MCF 10A (cell line): ENCODE data around the gene PTPRN2. TPM values are rescaled to one million over a fixed set of nuclear protein-coding genes. Genes with fewer than 3 reads are reported as not detected.

ENCODE experiments used
- BruUV-seq: library from RNA; stranded (reverse); fragments of 400-500 nt; replicated peaks from 2 replicates; lab custom pipeline; 2021; lab: Mats Ljungman, UMichigan
- CTCF ChIA-PET: fragments of 300-600 bp; sonication (Branson Sonifier 250); formaldehyde crosslinking; extraction: SDS; loops from one replicate; lab custom pipeline; 2021; ENCODE audit warnings: antibody characterized with exemption, inconsistent platforms; lab: Yijun Ruan, JAX
- POLR2A ChIA-PET: fragments of 300-600, 350-650 bp; sonication (Branson Sonifier 250); formaldehyde crosslinking; extraction: SDS; loops from one replicate; lab custom pipeline; 2020; ENCODE audit warnings: antibody characterized with exemption, inconsistent platforms; lab: Yijun Ruan, JAX
- DNase-seq: peaks from one replicate; pipeline ENCODE4 v3.0.0-alpha.2; 2018; ENCODE audit not compliant: unreplicated experiment
- H3K27ac Mint-ChIP-seq: one replicate; pipeline ENCODE4 v1.8.0; 2022; ENCODE audit warnings: mild to moderate bottlenecking, low read depth, mixed read lengths; ENCODE audit not compliant: unreplicated experiment
- H3K27me3 Mint-ChIP-seq: one replicate; pipeline ENCODE4 v1.8.0; 2022; ENCODE audit warnings: mixed read lengths; ENCODE audit not compliant: insufficient read depth, unreplicated experiment
- H3K36me3 Mint-ChIP-seq: one replicate; pipeline ENCODE4 v1.8.0; 2022; ENCODE audit warnings: mild to moderate bottlenecking, moderate library complexity, mixed read lengths; ENCODE audit not compliant: insufficient read depth, unreplicated experiment
- H3K4me1 Mint-ChIP-seq: one replicate; pipeline ENCODE4 v1.8.0; 2022; ENCODE audit warnings: mixed read lengths; ENCODE audit not compliant: insufficient read depth, unreplicated experiment
- H3K4me3 Mint-ChIP-seq: one replicate; pipeline ENCODE4 v1.8.0; 2022; ENCODE audit warnings: mild to moderate bottlenecking, moderate library complexity, mixed read lengths; ENCODE audit not compliant: unreplicated experiment
- H3K9me3 Mint-ChIP-seq: one replicate; pipeline ENCODE4 v1.8.0; 2022; ENCODE audit warnings: mixed read lengths; ENCODE audit not compliant: unreplicated experiment
- intact Hi-C: fragments of 100-400 bp; cut with micrococcal nuclease; formaldehyde crosslinking; loops from 2 replicates; pipeline ENCODE4 v1.14.1; 2022
- total RNA-seq: library from RNA; stranded (reverse); gene quantifications from 2 replicates; pipeline ENCODE4 v1.2.3, GENCODE V29; 2022
- TF ChIP-seq, protein P1 (sequence below): fragments of 200-600 bp; IDR thresholded peaks from one replicate; pipeline ENCODE4 v1.8.0; 2022; ENCODE audit warnings: antibody characterized with exemption, mild to moderate bottlenecking; ENCODE audit not compliant: unreplicated experiment

PTPRN2 gene
- total RNA-seq, 1 experiment from 2014 or later: 4.5 TPM

DNA sequence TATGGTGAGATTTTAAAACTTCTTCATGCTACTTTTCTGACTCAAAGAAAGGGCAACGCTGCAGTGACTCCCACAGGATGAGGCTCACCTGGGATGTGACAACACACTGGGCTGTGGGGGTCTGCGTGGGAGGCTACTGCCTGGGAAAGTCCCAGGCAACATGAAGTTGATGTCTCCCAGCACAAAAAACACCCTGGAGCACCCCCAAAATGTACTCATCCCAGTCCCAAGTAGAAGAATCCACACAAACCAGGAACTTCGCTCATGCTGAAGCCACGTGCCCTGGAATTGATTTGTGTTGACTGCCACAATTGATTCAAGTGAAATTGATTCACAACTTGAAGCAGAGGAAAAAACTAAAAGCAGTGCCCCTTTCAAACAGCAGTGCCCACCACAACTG, 24.9 kb upstream of the PTPRN2 start:
- TF ChIP-seq, protein P1, sequence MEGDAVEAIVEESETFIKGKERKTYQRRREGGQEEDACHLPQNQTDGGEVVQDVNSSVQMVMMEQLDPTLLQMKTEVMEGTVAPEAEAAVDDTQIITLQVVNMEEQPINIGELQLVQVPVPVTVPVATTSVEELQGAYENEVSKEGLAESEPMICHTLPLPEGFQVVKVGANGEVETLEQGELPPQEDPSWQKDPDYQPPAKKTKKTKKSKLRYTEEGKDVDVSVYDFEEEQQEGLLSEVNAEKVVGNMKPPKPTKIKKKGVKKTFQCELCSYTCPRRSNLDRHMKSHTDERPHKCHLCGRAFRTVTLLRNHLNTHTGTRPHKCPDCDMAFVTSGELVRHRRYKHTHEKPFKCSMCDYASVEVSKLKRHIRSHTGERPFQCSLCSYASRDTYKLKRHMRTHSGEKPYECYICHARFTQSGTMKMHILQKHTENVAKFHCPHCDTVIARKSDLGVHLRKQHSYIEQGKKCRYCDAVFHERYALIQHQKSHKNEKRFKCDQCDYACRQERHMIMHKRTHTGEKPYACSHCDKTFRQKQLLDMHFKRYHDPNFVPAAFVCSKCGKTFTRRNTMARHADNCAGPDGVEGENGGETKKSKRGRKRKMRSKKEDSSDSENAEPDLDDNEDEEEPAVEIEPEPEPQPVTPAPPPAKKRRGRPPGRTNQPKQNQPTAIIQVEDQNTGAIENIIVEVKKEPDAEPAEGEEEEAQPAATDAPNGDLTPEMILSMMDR: no peak

DNA sequence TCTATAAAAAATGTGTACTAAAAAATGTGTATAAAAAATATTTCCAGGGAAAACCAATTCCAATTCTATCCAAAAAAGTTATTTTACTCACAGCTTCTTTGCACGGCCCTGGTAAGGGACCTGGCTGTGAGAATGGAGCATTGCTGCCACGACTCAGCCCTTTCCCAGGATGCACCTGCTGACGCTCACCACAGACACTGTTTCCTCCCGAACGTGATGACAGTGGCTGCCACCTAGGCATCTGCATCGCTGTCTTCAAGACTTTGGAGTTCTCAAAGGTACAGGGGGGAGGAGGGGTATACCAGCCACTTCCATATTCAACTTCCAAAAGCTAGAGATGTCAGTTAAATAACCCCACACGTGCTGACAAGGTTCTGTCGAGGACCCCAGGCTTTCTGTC, 23.9 kb upstream of the PTPRN2 start:
- Mint-ChIP-seq H3K27ac (no peak overlapping the region), H3K4me1 (no peaks in the 10 kb centered on the region), H3K9me3 (no peaks in the 10 kb centered on the region), H3K36me3 (peaks cover 12% of the 10 kb centered on the region), H3K4me3 (no peak overlapping the region), H3K27me3 (no peaks in the 10 kb centered on the region)
- intact Hi-C loops: no loop called here
- POLR2A ChIA-PET: interaction anchor here (0.7 kb wide), 1 partner anchor 237 kb away, joined by 4 read pairs; no protein-coding TSS in a partner anchor
- TF ChIP-seq, protein P1: no peak
- CTCF ChIA-PET: interaction anchor here (0.9 kb wide), 1 partner anchor 181 kb away, joined by 3 read pairs; no protein-coding TSS in a partner anchor
- no TSS peak for BruUV-seq
- DNase-seq: no peak

More for the DNA sequence above, 24.9 kb upstream of the PTPRN2 start:
- ChIA-PET POLR2A (interaction anchor here (0.8 kb wide), 1 partner anchor 10 kb away, joined by 3 read pairs; no protein-coding TSS in a partner anchor), CTCF (no interaction called here)
- no peaks in the 10 kb centered on the region for H3K9me3 Mint-ChIP-seq
- H3K27me3 Mint-ChIP-seq: no peaks in the 10 kb centered on the region
- intact Hi-C loops: no loop called here
- no peak overlapping the region for H3K4me3 Mint-ChIP-seq
- BruUV-seq: no TSS peak
- H3K4me1 Mint-ChIP-seq: no peaks in the 10 kb centered on the region
- H3K36me3 Mint-ChIP-seq: peaks cover 6% of the 10 kb centered on the region
- H3K27ac Mint-ChIP-seq: no peak overlapping the region
- DNase-seq: no peak

DNA sequence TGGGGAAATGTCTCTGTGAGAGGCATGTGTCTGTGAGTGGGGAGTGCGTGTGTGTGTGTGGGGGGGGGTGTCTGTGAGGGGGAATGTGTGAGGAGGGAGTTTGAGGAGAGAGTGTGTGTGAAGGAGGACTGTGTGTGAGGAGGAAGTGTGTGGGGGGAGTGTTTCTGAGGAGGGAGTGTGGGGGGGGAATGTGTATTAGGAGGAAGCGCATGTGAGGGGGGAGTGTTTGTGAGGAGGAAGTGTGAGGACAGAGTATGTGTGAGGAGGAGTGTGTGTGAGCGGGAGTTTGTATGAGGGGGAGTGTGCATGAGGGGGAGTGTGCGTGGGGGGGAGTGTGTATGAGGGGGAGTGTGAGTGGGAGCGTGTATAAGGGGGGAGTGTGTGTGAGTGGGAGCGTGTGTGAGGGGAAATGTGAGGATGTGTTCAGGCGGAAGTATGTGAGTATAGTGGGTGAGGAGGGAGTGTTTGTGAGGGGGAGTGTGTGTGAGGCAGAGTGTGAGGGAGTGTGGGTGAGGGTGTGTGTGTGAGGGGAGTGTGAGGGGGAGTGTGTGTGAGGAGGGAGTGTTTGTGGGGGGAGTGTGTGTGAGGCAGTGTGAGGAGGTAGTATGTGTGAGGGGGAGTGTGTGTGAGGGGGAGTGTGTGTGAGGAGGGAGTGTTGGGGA, 21.8 kb upstream of the PTPRN2 start:
- CTCF ChIA-PET: no interaction called here
- POLR2A ChIA-PET: interaction anchor here (1.2 kb wide), 1 partner anchor 36 kb away, joined by 3 read pairs; no protein-coding TSS in a partner anchor
- no peak overlapping the region for H3K27ac Mint-ChIP-seq

DNA sequence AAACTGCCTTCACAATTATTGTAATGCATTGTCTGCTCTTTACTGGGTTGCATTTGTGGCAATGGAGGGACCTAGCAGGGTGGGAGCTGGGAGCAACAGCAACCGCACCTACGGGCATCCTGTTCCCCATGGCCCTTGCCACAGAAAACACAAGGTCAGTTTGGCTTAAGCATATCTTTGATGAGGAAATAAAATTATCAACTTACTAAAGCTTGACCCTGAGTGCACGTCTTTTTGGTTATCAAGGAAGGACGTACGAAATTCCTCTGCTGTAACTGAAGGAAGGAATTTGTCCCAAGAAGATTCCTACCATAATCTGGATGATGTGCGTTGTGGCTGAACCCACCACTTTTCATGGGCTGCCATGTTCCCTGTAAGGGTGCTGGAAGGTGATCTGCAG, 19.9 kb upstream of the PTPRN2 start:
- no TSS peak for BruUV-seq
- Mint-ChIP-seq H3K36me3 (peaks cover 13% of the 10 kb centered on the region), H3K27ac (no peak overlapping the region), H3K27me3 (no peaks in the 10 kb centered on the region), H3K9me3 (no peaks in the 10 kb centered on the region), H3K4me1 (no peaks in the 10 kb centered on the region), H3K4me3 (no peak overlapping the region)
- ChIA-PET POLR2A (no interaction called here), CTCF (no interaction called here)
- TF ChIP-seq, protein P1: no peak
- DNase-seq: no peak
- intact Hi-C loops: no loop called here

More for the DNA sequence above, 21.8 kb upstream of the PTPRN2 start:
- Mint-ChIP-seq H3K4me3 (no peak overlapping the region), H3K27me3 (no peaks in the 10 kb centered on the region), H3K9me3 (no peaks in the 10 kb centered on the region), H3K4me1 (no peaks in the 10 kb centered on the region), H3K36me3 (peaks cover 13% of the 10 kb centered on the region)
- TF ChIP-seq, protein P1: no peak
- intact Hi-C loops: no loop called here
- no peak for DNase-seq
- no TSS peak for BruUV-seq
